K562 (cell line): Measurements from ENCODE around the gene RABGAP1L. TPM values are rescaled to one million over a fixed set of nuclear protein-coding genes. Genes with fewer than 3 reads are reported as not detected.

Experiments used
- CBX1 ChIP-seq: sonication (generic); IDR thresholded peaks from 2 replicates; pipeline ENCODE4 v1.6.1; 2016; ENCODE audit warnings: antibody characterized with exemption, low read depth, mild to moderate bottlenecking
- CREM ChIP-seq: IDR thresholded peaks from 2 replicates; pipeline ENCODE4 v1.6.1; 2014; ENCODE audit warnings: antibody characterized with exemption, low read depth
- CTBP1 ChIP-seq: fragments of 450-650 bp; IDR thresholded peaks from 2 replicates; pipeline ENCODE4 v1.6.1; 2016; ENCODE audit warnings: borderline replicate concordance
- ERF ChIP-seq: fragments of 450-650 bp; formaldehyde crosslinking; IDR thresholded peaks from 2 replicates; pipeline ENCODE4 v1.4.0; 2020; ENCODE audit warnings: mild to moderate bottlenecking, mixed read lengths
- ETV5 ChIP-seq: sonication (generic); formaldehyde crosslinking; IDR thresholded peaks from 2 replicates; pipeline ENCODE4 v1.4.0; 2020; ENCODE audit warnings: low read depth, mild to moderate bottlenecking, missing genetic modification reagents
- FOS ChIP-seq: IDR thresholded peaks from 3 replicates; pipeline ENCODE4 v1.6.1; 2011; ENCODE audit not compliant: insufficient read length; ENCODE audit errors: extremely low read depth
- FOXA3 ChIP-seq, 2 experiments: fragments of 450-650 bp in 1 of 2; sonication (generic) in 1 of 2; formaldehyde crosslinking; IDR thresholded peaks in 1 of 2; conservative IDR thresholded peaks in 1 of 2; 2 replicates each; pipeline versions ENCODE4 v1.4.0 to v1.8.0; 2020 to 2022; ENCODE audit warnings: mild to moderate bottlenecking in 2 of 2, missing genetic modification reagents in 1 of 2
- GATA2 ChIP-seq: sonication (generic); formaldehyde crosslinking; IDR thresholded peaks from 2 replicates; pipeline ENCODE4 v1.4.0; 2020; ENCODE audit warnings: mild to moderate bottlenecking, missing genetic modification reagents
- HEY1 ChIP-seq: fragments of 250-450 bp; sonication (Bioruptor Pico); IDR thresholded peaks from 2 replicates; pipeline ENCODE4 v1.5.0; 2020; ENCODE audit warnings: mild to moderate bottlenecking, moderate library complexity, borderline replicate concordance
- JUND ChIP-seq, 2 experiments: IDR thresholded peaks; 2 replicates in 1 of 2; 3 replicates in 1 of 2; pipeline ENCODE4 v1.6.1; 2011; ENCODE audit warnings: borderline replicate concordance in 2 of 2, low read depth in 2 of 2, low read length in 2 of 2, improper control_type of control experiment in 1 of 2, missing biosample characterization in 1 of 2, missing genetic modification characterization in 1 of 2, missing genetic modification reagents in 1 of 2
- NCOA1 ChIP-seq: fragments of 450-650 bp; IDR thresholded peaks from 2 replicates; pipeline ENCODE4 v1.6.1; 2016; ENCODE audit warnings: low read depth
- POU5F1 ChIP-seq: fragments of 150-350 bp; IDR thresholded peaks from 2 replicates; pipeline ENCODE4 v1.6.1; 2014; ENCODE audit warnings: borderline replicate concordance, low read length, low read depth, mild to moderate bottlenecking; ENCODE audit not compliant: partially characterized antibody
- SMARCA4 ChIP-seq: fragments of 450-650 bp; IDR thresholded peaks from 2 replicates; pipeline ENCODE4 v1.6.1; 2016
- SMARCE1 ChIP-seq: fragments of 450-650 bp; IDR thresholded peaks from 2 replicates; pipeline ENCODE4 v1.7.1; 2016; ENCODE audit warnings: mild to moderate bottlenecking
- SREBF2 ChIP-seq: sonication (generic); formaldehyde crosslinking; IDR thresholded peaks from 2 replicates; pipeline ENCODE4 v1.4.0; 2020; ENCODE audit warnings: mild to moderate bottlenecking, missing genetic modification reagents
- ZEB2 ChIP-seq: fragments of 450-650 bp; IDR thresholded peaks from 2 replicates; pipeline ENCODE4 v1.6.1; 2016
- ZNF146 ChIP-seq: IDR thresholded peaks from one replicate; pipeline ENCODE4 v1.6.1; 2018; ENCODE audit warnings: missing compliant biosample characterization; ENCODE audit not compliant: unreplicated experiment
- ZNF174 ChIP-seq: fragments of 250-450 bp; sonication (Bioruptor Pico); IDR thresholded peaks from 2 replicates; pipeline ENCODE4 v1.4.0; 2020; ENCODE audit warnings: mild to moderate bottlenecking
- ZNF41 ChIP-seq: fragments of 250-450 bp; sonication (Bioruptor Pico); conservative IDR thresholded peaks from 2 replicates; pipeline ENCODE4 v1.4.0; 2020; ENCODE audit warnings: mild to moderate bottlenecking
- ZNF699 ChIP-seq: fragments of 250-450 bp; sonication (Bioruptor Pico); IDR thresholded peaks from 2 replicates; pipeline ENCODE4 v1.8.0; 2021; ENCODE audit warnings: mild to moderate bottlenecking, moderate library complexity; ENCODE audit not compliant: insufficient replicate concordance
- ZNF717 ChIP-seq: fragments of 250-450 bp; sonication (Bioruptor Pico); IDR thresholded peaks from 2 replicates; pipeline ENCODE4 v1.5.0; 2021
- ZNF766 ChIP-seq: fragments of 200-800 bp; sonication (Bioruptor generic); conservative IDR thresholded peaks from 2 replicates; pipeline ENCODE4 v1.6.1; 2016; ENCODE audit warnings: missing genetic modification characterization, missing compliant biosample characterization
- polyA plus RNA-seq, 8 experiments: library from polyadenylated mRNA; depleted of rRNA in 4 of 8; stranded (reverse) in 5 of 8; unstranded in 3 of 8; fragments of >200 nt; fragmentation: Nextera tagmentation in 2 of 8; fragmentation: Illumina TruSeq in 1 of 8; extraction: Ambion mirVana in 2 of 8; extraction: Trizol in 1 of 8; gene quantifications; 2 replicates each; pipeline versions ENCODE4 v1.2.1 to v1.2.3, GENCODE V29; 2011 to 2014; ENCODE audit warnings: inconsistent platforms in 1 of 8, missing spikeins in 1 of 8
- total RNA-seq, 7 experiments: library from RNA; depleted of rRNA in 6 of 7; stranded (reverse); fragments of >200 nt in 6 of 7; fragmentation: Illumina TruSeq in 2 of 7; extraction: Trizol in 2 of 7; gene quantifications; 2 replicates each; pipeline versions ENCODE4 v1.2.1 to v1.2.3, GENCODE V29; 2011 to 2021; ENCODE audit warnings: low replicate concordance in 1 of 7
- TF ChIP-seq, protein P1 (sequence below), 2 experiments: fragments of 450-650 bp in 1 of 2; sonication (generic) in 1 of 2; formaldehyde crosslinking in 1 of 2; IDR thresholded peaks in 1 of 2; conservative IDR thresholded peaks in 1 of 2; 2 replicates each; pipeline versions ENCODE4 v1.6.1 to v1.8.1; 2016 to 2023; ENCODE audit warnings: mild to moderate bottlenecking in 2 of 2, moderate library complexity in 2 of 2, inconsistent platforms in 1 of 2, missing genetic modification reagents in 1 of 2
- TF ChIP-seq, protein P2 (sequence below): fragments of 250-450 bp; sonication (Bioruptor Pico); IDR thresholded peaks from 2 replicates; pipeline ENCODE4 v1.5.0; 2022; ENCODE audit warnings: mild to moderate bottlenecking
- TF ChIP-seq, protein P3 (sequence below): fragments of 450-650 bp; formaldehyde crosslinking; IDR thresholded peaks from 2 replicates; pipeline ENCODE4 v1.4.0; 2020; ENCODE audit warnings: mild to moderate bottlenecking, moderate library complexity

The RABGAP1L gene
- total and polyA plus RNA-seq, 9 of the 15 experiments (the other 6 are each of a cell fraction or from before 2014, with no cell fraction given), result 16.5 to 44.9 (median 26.7) TPM

DNA sequence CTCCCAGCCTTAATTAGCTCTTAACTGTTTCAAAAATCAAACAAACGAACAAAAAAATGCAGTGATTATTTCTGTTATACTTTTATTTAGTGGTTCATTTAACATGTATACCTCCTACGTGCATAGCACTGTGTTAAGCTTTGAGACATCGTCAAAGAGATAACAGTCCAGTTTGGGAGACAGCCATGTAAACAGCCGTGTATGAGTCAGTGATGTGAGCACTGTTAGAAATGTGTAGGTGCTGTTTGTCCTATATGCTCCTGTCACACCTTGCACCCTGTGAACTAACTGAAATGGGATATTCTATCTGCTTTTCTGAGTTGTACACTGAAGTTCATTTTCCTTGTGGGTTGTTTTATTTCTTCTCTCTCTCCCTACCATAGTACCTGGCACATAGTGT is 730.7 kb downstream of the RABGAP1L start (continued):
- TF ChIP-seq, protein P1, sequence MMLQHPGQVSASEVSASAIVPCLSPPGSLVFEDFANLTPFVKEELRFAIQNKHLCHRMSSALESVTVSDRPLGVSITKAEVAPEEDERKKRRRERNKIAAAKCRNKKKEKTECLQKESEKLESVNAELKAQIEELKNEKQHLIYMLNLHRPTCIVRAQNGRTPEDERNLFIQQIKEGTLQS (IDR thresholded peaks at IDR 0.05), result peak; percentile 44; the same call in 1 of the 2 replicates
- TF ChIP-seq, protein P1 (CRISPR knock-in tag; conservative IDR thresholded peaks at IDR 0.05), result no peak
- TF ChIP-seq, protein P2, sequence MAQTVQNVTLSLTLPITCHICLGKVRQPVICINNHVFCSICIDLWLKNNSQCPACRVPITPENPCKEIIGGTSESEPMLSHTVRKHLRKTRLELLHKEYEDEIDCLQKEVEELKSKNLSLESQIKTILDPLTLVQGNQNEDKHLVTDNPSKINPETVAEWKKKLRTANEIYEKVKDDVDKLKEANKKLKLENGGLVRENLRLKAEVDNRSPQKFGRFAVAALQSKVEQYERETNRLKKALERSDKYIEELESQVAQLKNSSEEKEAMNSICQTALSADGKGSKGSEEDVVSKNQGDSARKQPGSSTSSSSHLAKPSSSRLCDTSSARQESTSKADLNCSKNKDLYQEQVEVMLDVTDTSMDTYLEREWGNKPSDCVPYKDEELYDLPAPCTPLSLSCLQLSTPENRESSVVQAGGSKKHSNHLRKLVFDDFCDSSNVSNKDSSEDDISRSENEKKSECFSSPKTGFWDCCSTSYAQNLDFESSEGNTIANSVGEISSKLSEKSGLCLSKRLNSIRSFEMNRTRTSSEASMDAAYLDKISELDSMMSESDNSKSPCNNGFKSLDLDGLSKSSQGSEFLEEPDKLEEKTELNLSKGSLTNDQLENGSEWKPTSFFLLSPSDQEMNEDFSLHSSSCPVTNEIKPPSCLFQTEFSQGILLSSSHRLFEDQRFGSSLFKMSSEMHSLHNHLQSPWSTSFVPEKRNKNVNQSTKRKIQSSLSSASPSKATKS (CRISPR knock-in tag), result no peak
- TF ChIP-seq ETV5 (CRISPR knock-in tag) (no peak), CBX1 (no peak), ZNF717 (CRISPR knock-in tag) (no peak), ZNF699 (CRISPR knock-in tag) (no peak), POU5F1 (no peak), ZEB2 (peak; percentile 64), ZNF41 (CRISPR knock-in tag) (no peak), CREM (peak; percentile 52), CTBP1 (0 out of 2 replicates have a peak, but pooled peaks have one; percentile 21), ZNF174 (no peak), ERF (CRISPR knock-in tag) (no peak), SMARCE1 (no peak), HEY1 (CRISPR knock-in tag) (no peak), GATA2 (CRISPR knock-in tag) (no peak), JUND (IDR thresholded peaks at IDR 0.05; ENCODE audit: borderline replicate concordance, low read depth, low read length) (peak; percentile 81; the same call in 1 of the 2 replicates), JUND (tag; IDR thresholded peaks at IDR 0.05; ENCODE audit: borderline replicate concordance, low read depth, low read length) (peak; percentile 77; the same call in 2 of the 3 replicates), ZNF146 (CRISPR knock-in tag) (no peak), FOS (peak; percentile 7), SMARCA4 (peak; percentile 37; the same call in 1 of the 2 replicates), FOXA3 (CRISPR knock-in tag; conservative IDR thresholded peaks at IDR 0.05 in 1 of 2, IDR thresholded peaks at IDR 0.05 in 1 of 2) (peak; percentile 58 to 82), NCOA1 (no peak), ZNF766 (CRISPR knock-in tag) (no peak), SREBF2 (CRISPR knock-in tag) (no peak)
- TF ChIP-seq, protein P3, sequence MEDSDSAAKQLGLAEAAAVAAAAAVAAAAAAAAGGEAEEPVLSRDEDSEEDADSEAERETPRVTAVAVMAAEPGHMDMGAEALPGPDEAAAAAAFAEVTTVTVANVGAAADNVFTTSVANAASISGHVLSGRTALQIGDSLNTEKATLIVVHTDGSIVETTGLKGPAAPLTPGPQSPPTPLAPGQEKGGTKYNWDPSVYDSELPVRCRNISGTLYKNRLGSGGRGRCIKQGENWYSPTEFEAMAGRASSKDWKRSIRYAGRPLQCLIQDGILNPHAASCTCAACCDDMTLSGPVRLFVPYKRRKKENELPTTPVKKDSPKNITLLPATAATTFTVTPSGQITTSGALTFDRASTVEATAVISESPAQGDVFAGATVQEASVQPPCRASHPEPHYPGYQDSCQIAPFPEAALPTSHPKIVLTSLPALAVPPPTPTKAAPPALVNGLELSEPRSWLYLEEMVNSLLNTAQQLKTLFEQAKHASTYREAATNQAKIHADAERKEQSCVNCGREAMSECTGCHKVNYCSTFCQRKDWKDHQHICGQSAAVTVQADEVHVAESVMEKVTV (CRISPR knock-in tag), result no peak
